B cell (primary cell): Measurements from ENCODE around the gene ADI1. TPM values are rescaled to one million over a fixed set of nuclear protein-coding genes. Genes with fewer than 3 reads are reported as not detected.

ENCODE experiments used
- ATAC-seq: fragments of 200-7000 bp; cut with Tn5 transposase; one replicate; pipeline ENCODE4 v1.10.0; 2021; ENCODE audit warnings: low read depth, mild to moderate bottlenecking, moderate number of reproducible peaks, moderate library complexity
- CTCF ChIA-PET: fragments of 350-600 bp; sonication (Branson Sonifier 250); formaldehyde crosslinking; loops from one replicate; lab custom pipeline; 2021; ENCODE audit warnings: antibody characterized with exemption, inconsistent platforms; lab: Charles Lee
- POLR2A ChIA-PET: fragments of 350-600 bp; sonication (Branson Sonifier 250); formaldehyde crosslinking; loops from one replicate; lab custom pipeline; 2021; ENCODE audit warnings: antibody characterized with exemption; lab: Charles Lee
- DNase-seq: peaks from one replicate; pipeline ENCODE4 v3.0.0; 2013
- H2AFZ ChIP-seq: 2 replicates; pipeline ENCODE4 v1.6.1; 2012; ENCODE audit warnings: mild to moderate bottlenecking, low read depth, low read length; ENCODE audit not compliant: insufficient read depth, poor library complexity, severe bottlenecking
- H3K27ac ChIP-seq, 2 donors: 1 replicate in 1 of 2; 2 replicates in 1 of 2; pipeline ENCODE4 v1.5.1; 2012 to 2013; ENCODE audit warnings: low read length in 2 of 2, mild to moderate bottlenecking in 2 of 2, moderate library complexity in 1 of 2
- H3K27me3 ChIP-seq, 4 experiments: fragments of 200-600 bp in 1 of 4; sonication (generic) in 1 of 4; replicated peaks in 1 of 4; 1 replicate in 2 of 4; 2 replicates in 2 of 4; pipeline versions ENCODE4 v1.6.1 to v1.7.0; 2013 to 2016; ENCODE audit warnings: low read length in 3 of 4, mild to moderate bottlenecking in 2 of 4, mixed read lengths in 1 of 4, moderate library complexity in 1 of 4; ENCODE audit not compliant: insufficient read depth in 4 of 4, control insufficient read depth in 3 of 4; ENCODE audit errors: control extremely low read depth in 1 of 4
- H3K36me3 ChIP-seq, 2 experiments: replicated peaks in 1 of 2; 1 replicate in 1 of 2; 2 replicates in 1 of 2; pipeline versions ENCODE4 v1.6.1 to v1.7.1; 2013; ENCODE audit warnings: low read length in 1 of 2; ENCODE audit not compliant: insufficient read depth in 2 of 2, control insufficient read depth in 1 of 2; ENCODE audit errors: control extremely low read depth in 1 of 2, extremely low read depth in 1 of 2
- H3K4me1 ChIP-seq, 2 donors: fragments of 200-600 bp in 1 of 2; sonication (generic) in 1 of 2; 1 replicate in 1 of 2; 2 replicates in 1 of 2; pipeline versions ENCODE4 v1.5.1 to v1.6.1; 2013 to 2017; ENCODE audit warnings: low read length in 2 of 2; ENCODE audit not compliant: control insufficient read depth in 2 of 2, insufficient read depth in 2 of 2
- H3K4me2 ChIP-seq: replicated peaks from 2 replicates; pipeline ENCODE3; 2012; ENCODE audit warnings: mild to moderate bottlenecking, low read depth, low read length; ENCODE audit not compliant: poor library complexity, severe bottlenecking
- H3K4me3 ChIP-seq, 5 experiments: fragments of 200-600 bp in 1 of 5; sonication (generic) in 1 of 5; 1 replicate in 3 of 5; 2 replicates in 2 of 5; pipeline versions ENCODE4 v1.5.1 to v1.7.0; 2011 to 2016; ENCODE audit warnings: low read length in 4 of 5, mild to moderate bottlenecking in 4 of 5, low read depth in 2 of 5, control low read depth in 1 of 5, moderate library complexity in 1 of 5; ENCODE audit not compliant: insufficient read depth in 1 of 5; ENCODE audit errors: control extremely low read depth in 1 of 5, extremely low read depth in 1 of 5
- H3K79me2 ChIP-seq: fragments of 200-600 bp; sonication (generic); one replicate; pipeline ENCODE4 v1.6.0; 2016; ENCODE audit warnings: low read length; ENCODE audit not compliant: control insufficient read depth, insufficient read depth
- H3K9ac ChIP-seq: fragments of 200-600 bp; sonication (generic); 2 replicates; pipeline ENCODE4 v1.6.1; 2017; ENCODE audit warnings: mild to moderate bottlenecking, low read length, moderate library complexity
- H3K9me3 ChIP-seq, 3 donors: one replicate each; pipeline versions ENCODE4 v1.6.1 to v1.7.1; 2013; ENCODE audit warnings: low read length in 2 of 3; ENCODE audit not compliant: control insufficient read depth in 2 of 3, insufficient read depth in 1 of 3; ENCODE audit errors: control extremely low read depth in 1 of 3
- H4K20me1 ChIP-seq: 2 replicates; pipeline ENCODE4 v1.6.0; 2012; ENCODE audit warnings: mild to moderate bottlenecking, low read length; ENCODE audit not compliant: insufficient read depth, control insufficient read depth, poor library complexity, severe bottlenecking
- H3K27ac Mint-ChIP-seq: one replicate; pipeline ENCODE4 v1.8.0; 2021; ENCODE audit warnings: mixed read lengths
- H3K27me3 Mint-ChIP-seq: one replicate; pipeline ENCODE4 v1.8.0; 2021; ENCODE audit warnings: mixed read lengths
- H3K4me1 Mint-ChIP-seq: one replicate; pipeline ENCODE4 v1.8.0; 2021; ENCODE audit warnings: mixed read lengths
- H3K4me3 Mint-ChIP-seq: one replicate; pipeline ENCODE4 v1.8.0; 2021; ENCODE audit warnings: mixed read lengths
- H3K9me3 Mint-ChIP-seq: one replicate; pipeline ENCODE4 v1.8.0; 2022; ENCODE audit warnings: mixed read lengths; ENCODE audit not compliant: insufficient read depth
- EZH2 ChIP-seq: IDR thresholded peaks from 2 replicates; pipeline ENCODE4 v1.6.1; 2012; ENCODE audit warnings: borderline replicate concordance, low read depth, mild to moderate bottlenecking, moderate library complexity, low read length; ENCODE audit not compliant: insufficient read depth, poor library complexity, severe bottlenecking
- WGBS: methylation state at CpG from one replicate; pipeline ENCODE4 v1.1.5; 2013; ENCODE audit warnings: missing lambda C conversion rate; ENCODE audit not compliant: insufficient coverage; 5-methylcytosine and 5-hydroxymethylcytosine counted together
- intact Hi-C: fragments of 100-400 bp; cut with micrococcal nuclease; formaldehyde crosslinking; loops from one replicate; pipeline ENCODE4 v1.10.0; 2022
- polyA plus RNA-seq: library from polyadenylated mRNA; depleted of rRNA; stranded (reverse); fragments of >200 nt; gene quantifications from 2 replicates; pipeline ENCODE4 v1.2.3, GENCODE V29; 2012
- total RNA-seq, 2 donors: library from RNA; stranded (reverse); fragments of 120-200 nt in 1 of 2; gene quantifications; 1 replicate in 1 of 2; 2 replicates in 1 of 2; pipeline versions ENCODE4 v1.2.3 to v1.2.4, GENCODE V29; 2013 to 2022
- TF ChIP-seq, protein P1 (sequence below): fragments of 200-600 bp; IDR thresholded peaks from one replicate; pipeline ENCODE4 v1.8.0; 2022; ENCODE audit warnings: antibody characterized with exemption, mild to moderate bottlenecking

ADI1 gene
- total and polyA plus RNA-seq, 2 donors (not counting 1 experiment from before 2014, with no cell fraction given) = 15.2 to 23.1 TPM

DNA sequence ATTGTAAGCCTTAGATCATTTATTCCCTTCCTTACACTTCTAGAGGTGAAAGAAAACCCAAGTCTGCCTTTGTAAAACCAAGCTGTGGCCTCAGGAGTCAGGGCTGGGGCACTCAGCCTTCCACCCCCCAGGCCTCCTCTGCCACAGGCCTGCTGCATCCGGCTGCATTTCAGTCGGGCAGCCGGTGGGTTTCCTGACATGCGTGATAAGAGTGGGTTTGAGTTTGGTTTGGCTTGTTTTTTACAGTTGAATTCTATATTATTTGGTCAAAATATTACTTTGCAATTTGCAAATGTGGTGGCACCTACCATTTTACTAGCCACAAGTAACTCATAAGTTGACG, 42.4 kb downstream of the ADI1 start:
- Histone ChIP-seq H3K4me1 (peaks cover 7 to 9% of the 10 kb centered on the region in 2 donors), H3K79me2 (no peaks in the 10 kb centered on the region), H3K36me3 (peaks cover 0 to 57% of the 10 kb centered on the region in 2 experiments), H2AFZ (no peak overlapping the region), H4K20me1 (no peaks in the 10 kb centered on the region), H3K27me3 (no peaks in the 10 kb centered on the region), H3K9ac (no peak overlapping the region), H3K27ac (no peak overlapping the region), H3K9me3 (peaks cover 0 to 7% (median 0%) of the 10 kb centered on the region in 3 donors), H3K4me3 (no peak overlapping the region), H3K4me2 (no peak overlapping the region)
- TF ChIP-seq EZH2 = no peak
- TF ChIP-seq, protein P1, sequence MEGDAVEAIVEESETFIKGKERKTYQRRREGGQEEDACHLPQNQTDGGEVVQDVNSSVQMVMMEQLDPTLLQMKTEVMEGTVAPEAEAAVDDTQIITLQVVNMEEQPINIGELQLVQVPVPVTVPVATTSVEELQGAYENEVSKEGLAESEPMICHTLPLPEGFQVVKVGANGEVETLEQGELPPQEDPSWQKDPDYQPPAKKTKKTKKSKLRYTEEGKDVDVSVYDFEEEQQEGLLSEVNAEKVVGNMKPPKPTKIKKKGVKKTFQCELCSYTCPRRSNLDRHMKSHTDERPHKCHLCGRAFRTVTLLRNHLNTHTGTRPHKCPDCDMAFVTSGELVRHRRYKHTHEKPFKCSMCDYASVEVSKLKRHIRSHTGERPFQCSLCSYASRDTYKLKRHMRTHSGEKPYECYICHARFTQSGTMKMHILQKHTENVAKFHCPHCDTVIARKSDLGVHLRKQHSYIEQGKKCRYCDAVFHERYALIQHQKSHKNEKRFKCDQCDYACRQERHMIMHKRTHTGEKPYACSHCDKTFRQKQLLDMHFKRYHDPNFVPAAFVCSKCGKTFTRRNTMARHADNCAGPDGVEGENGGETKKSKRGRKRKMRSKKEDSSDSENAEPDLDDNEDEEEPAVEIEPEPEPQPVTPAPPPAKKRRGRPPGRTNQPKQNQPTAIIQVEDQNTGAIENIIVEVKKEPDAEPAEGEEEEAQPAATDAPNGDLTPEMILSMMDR = no peak
- no peak for ATAC-seq
- peaks cover 9% of the 10 kb centered on the region for H3K4me1 Mint-ChIP-seq
- H3K27me3 Mint-ChIP-seq = no peaks in the 10 kb centered on the region
- intact Hi-C loops = no loop called here
- ChIA-PET CTCF (no interaction called here), POLR2A (no interaction called here)
- DNase-seq = no peak
- no peaks in the 10 kb centered on the region for H3K9me3 Mint-ChIP-seq
- WGBS = no CpG with 5 or more reads among the region's 5 CpGs
- no peak overlapping the region for H3K27ac Mint-ChIP-seq
- no peak overlapping the region for H3K4me3 Mint-ChIP-seq

DNA sequence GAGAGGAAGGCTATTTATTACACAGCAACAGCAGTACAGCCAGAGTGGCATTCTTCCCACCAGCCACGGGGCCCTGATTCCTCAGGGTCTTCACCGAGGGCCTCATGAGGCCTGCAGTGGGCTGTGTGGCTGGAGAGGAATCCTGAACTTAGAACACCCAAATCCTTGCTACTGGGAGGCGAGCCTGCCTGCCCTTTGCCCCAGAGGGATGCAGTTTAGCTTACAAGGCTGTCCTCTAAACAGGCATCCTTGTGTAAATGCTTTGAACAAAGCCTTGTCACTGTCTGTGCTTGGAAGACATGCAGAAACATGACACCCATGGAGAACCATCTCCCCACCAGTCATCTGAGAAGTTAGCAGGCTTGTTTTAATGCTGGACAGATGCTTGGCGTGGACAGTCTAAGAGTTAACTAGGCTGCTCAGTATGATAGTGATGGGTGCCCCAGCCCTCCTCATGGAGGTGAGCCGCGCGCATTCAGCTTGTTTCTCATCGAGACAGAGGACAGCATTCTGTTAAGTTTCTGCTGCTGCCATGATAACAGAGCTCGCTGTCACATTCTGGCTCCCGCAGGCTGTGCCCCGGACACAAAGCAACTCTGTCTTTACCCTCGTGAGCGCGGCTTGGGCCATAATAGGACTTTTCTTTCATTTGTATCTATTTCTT, 42.9 kb downstream of the ADI1 start:
- ATAC-seq = no peak
- no peak overlapping the region for H3K27ac Mint-ChIP-seq
- Histone ChIP-seq H3K9ac (no peak overlapping the region), H3K4me3 (no peak overlapping the region), H3K36me3 (peaks cover 0 to 57% of the 10 kb centered on the region in 2 experiments), H2AFZ (no peak overlapping the region), H4K20me1 (no peaks in the 10 kb centered on the region), H3K9me3 (peaks cover 0 to 7% (median 0%) of the 10 kb centered on the region in 3 donors), H3K27me3 (no peaks in the 10 kb centered on the region), H3K4me2 (no peak overlapping the region), H3K27ac (no peak overlapping the region), H3K4me1 (peaks cover 7 to 9% of the 10 kb centered on the region in 2 donors), H3K79me2 (no peaks in the 10 kb centered on the region)
- no peaks in the 10 kb centered on the region for H3K27me3 Mint-ChIP-seq
- ChIA-PET POLR2A (no interaction called here), CTCF (no interaction called here)
- no peak for DNase-seq
- H3K4me3 Mint-ChIP-seq = no peak overlapping the region
- no peaks in the 10 kb centered on the region for H3K9me3 Mint-ChIP-seq
- peaks cover 9% of the 10 kb centered on the region for H3K4me1 Mint-ChIP-seq
- whole genome bisulfite sequencing = 94% methylated on average over 11 of the region's 14 CpGs
- TF ChIP-seq, protein P1 = no peak
- TF ChIP-seq EZH2 = no peak
- intact Hi-C loops = no loop called here
